ENCODE data around the gene IMMP2L.
"Not testable (repeated sequence)": the region's sequence is repeated elsewhere in the genome, so short reads cannot be mapped to it uniquely, and the experiment has no call there.

Gene IMMP2L

DNA sequence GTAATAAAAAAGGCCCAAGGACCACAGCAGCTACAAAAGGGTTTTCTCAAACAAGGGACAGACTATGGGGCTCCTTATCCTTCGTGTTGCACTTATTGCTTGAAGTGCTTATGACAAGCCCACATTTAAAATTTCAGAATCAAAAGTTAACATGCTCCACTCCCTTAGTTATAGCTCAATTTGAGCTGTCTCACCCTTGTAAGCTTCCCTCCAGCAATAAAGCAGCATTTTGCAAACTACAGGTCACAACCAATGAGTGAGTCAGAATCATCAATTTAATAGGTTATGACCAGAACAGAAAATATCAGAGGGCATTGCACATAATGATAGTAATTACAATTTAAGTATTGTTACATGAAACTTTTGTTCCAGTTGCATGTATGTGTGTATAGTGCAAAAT is 53.0 kb downstream of the IMMP2L start:
- DNase-seq, result no peak

DNA sequence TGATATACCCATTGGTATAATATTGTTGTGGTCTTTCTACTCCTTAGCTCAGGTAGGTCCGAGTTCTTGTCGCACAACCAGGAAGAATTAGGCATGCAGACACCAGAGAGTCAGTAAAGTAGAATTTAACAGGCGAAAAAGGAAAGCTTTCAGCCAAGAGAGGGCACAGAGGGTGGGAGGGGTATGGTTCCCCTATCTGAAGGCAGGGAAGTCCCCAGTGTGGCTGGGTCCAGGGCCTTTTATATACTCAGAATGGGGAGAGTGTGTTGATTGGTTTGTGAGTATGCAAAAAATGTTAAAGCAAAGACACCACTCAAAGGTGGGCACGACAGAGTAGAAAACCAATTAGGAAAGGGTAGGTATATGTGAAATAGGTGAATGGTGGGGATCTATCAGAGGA is 53.9 kb downstream of the IMMP2L start:
- DNase-seq, result no peak

DNA sequence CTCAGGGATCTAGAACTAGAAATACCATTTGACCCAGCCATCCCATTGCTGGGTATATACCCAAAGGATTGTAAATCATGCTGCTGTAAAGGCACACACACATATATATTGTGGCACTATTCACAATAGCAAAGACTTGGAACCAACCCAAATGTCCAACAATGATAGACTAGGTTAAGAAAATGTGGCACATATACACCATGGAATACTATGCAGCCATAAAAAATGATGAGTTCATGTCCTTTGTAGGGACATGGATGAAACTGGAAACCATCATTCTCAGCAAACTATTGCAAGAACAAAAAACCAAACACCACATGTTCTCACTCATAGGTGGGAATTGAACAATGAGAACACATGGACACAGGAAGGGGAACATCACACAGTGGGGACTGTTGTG is 56.9 kb downstream of the IMMP2L start:
- DNase-seq, result not testable (repeated sequence)

DNA sequence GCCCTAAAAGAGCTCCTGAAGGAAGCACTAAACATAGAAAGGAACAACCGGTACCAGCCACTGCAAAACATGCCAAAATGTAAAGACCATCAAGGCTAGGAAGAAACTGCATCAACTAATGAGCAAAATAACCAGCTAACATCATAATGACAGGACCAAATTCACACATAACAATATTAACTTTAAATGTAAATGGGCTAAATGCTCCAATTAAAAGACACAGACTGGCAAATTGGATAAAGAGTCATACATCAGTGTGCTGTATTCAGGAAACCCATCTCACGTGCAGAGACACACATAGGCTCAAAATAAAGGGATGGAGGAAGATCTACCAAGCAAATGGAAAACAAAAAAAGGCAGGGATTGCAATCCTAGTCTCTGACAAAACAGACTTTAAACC is 60.5 kb downstream of the IMMP2L start:
- DNase-seq, result not testable (repeated sequence)

DNA sequence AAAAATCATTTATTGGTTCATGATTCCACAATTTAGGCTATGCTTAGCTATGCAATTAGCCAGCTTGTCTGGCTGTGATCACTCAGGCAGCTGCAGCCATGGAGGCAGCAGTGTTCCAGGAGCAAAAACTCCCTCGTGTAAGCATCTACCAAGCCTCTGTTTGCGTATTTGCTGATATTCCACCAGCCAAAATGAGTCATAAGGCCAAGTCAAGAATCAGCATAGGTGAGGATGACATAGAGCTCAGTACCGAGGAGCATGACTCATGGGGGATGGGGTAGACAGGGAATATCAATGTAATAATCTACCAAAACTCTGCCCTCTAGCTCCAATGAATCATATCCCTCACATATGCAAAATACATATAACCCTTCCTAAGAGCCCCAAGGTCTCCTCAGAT is 63.3 kb downstream of the IMMP2L start:
- peak in 14 of 56 donors; percentile 1 to 33 (median 10) for DNase-seq

DNA sequence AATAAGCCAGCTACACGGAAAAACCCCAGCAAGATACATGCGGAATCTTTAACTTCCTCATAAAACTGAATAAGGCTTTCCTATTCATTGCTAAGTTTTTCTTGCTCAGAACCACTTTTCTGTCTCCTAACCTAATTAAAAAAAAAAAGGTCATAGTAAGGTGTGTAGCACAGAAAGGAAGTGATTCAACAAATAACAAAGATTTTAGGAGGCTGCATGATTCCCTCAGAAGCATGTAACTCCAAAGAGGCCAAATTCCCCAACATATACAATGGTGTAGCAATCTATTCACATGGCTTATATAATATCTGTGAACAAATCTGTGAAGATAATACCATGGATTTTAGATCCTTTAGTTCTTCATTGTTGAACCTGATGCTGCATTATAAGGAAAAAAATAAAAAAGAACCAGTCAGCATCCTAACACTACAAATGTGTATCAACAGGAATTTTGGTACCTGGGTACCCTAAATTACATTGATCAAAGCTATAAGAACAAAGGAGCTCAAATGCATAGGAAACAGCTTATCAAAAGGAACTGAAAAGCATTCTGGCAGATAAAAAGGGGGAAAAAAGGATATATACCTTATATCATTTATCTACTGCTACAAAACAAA is 63.8 kb downstream of the IMMP2L start:
- DNase-seq, result no peak

DNA sequence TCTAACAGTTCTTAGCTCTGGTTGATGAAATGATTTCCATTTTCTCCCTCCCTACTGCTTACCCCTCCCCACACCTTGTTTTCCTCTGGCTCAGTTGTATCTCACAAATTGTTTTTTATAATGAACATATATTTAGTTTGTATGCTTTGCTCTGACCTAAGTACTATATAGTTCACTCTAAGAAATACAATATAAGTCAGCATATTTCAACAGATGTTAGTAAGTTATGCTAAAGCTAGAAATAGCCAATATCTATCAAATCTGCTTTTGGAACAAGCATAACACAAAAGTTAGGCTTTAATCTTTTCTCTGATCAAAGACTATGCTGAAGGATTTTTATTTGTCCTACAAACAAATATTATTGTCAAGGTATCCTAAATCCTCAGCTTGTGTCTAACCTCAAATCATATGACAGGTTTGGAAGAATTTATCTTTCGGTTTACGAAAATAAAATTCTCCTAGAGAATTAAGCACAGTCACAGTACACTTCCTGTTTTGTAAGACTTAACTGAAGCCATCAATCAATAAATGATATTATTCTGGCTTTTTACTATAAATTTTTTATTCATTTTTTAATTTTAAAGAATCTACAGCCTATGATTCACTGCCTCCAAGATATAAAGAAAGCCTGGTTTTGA is 67.0 kb downstream of the IMMP2L start:
- no peak for DNase-seq

DNA sequence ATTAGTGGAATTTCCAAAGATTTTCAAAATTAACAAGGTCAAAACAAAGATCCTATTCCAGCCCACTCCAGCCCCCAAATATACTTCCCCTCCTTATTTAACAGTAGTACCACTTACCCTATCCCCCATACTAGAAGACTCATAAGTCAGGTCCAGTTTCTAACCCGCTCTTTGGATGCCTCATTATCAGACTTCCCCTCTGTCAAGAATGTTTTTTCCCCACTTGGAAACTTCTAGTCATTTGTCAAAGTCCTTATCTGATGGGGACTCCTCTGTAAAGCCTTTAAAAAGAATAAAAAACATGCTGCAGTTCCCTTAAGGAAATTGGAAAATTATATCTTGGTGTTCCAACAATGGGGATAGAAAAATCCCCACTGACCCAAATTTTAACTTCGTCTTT is 70.1 kb downstream of the IMMP2L start:
- DNase-seq, result no peak

DNA sequence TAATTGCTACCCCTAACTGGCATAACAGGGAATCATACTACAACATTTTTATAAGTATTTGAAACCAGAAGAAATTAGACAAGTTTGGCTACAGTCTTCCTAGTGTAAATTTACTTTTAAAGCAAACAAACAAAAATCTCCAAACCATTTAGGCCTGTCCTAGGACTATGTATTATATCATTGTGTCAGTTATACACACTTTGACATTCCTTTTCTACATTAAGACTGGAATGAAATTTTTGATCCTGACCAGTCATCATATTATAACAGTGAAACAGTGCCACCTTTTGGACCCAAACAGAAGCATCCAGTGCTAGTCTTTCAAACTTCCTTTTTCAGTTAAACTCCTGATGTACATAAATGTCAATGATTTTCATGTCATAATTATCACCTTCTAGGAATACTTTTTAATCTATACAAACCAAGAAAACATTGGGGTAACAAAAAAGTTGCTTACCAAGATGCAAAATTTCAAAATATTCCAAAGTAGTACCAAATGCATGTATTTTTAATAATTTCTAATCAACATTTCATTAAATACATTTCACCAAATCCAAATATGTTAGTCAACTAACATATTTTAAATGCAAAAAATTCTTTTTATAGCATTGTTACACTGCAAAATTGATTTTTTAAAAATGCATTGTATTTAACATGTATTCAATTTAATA is 75.7 kb downstream of the IMMP2L start:
- DNase-seq, result peak in 5 of 56 donors; percentile 1 to 33 (median 10)

DNA sequence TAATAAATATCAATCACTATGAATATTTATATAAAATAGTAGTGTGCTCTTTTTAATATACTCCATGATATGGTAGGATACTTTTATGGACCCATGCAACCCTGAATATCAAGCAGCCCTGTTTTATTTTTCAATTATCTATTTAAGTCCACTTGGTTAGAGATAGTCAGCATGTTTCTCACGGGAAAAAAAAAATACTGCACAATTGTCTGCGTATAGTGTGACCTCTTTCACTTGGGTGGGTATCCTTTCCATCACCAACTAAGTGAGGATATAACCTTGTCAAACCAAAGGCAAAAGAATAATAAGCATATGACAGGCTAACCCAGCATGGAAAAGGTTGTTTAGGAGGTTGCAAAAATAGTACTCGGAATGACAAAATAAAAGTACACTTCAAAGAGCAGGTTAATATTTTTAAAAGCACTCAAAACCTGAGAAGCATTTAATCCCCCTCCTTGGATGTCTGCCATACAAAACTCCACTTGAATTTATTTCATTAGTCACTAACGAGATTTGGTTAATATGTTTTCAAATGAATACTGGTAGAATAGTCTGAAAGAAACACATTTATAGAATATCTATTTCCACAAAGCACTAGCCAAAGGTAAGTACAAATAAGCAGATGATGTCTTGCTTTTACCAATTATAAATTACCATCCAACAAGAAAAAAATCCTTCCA is 76.5 kb downstream of the IMMP2L start:
- DNase-seq, result no peak

DNA sequence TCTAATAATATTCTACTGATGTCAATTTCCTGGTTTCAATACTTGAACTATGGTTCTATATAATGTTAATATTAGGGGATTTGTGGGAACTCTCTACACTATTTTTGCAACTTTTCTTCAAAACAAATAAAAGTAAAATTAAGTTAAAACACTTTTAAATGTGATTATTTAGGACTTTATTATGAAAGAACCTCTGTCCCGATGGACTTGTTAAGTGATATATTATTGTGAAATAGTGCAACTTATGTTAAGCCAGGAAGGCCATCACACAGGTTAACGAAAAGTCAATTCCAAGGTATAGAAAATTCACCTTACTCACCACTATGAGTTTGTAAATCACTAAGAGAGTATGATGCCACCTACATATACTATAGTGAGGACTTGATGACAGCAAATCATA is 79.2 kb downstream of the IMMP2L start:
- no peak for DNase-seq

DNA sequence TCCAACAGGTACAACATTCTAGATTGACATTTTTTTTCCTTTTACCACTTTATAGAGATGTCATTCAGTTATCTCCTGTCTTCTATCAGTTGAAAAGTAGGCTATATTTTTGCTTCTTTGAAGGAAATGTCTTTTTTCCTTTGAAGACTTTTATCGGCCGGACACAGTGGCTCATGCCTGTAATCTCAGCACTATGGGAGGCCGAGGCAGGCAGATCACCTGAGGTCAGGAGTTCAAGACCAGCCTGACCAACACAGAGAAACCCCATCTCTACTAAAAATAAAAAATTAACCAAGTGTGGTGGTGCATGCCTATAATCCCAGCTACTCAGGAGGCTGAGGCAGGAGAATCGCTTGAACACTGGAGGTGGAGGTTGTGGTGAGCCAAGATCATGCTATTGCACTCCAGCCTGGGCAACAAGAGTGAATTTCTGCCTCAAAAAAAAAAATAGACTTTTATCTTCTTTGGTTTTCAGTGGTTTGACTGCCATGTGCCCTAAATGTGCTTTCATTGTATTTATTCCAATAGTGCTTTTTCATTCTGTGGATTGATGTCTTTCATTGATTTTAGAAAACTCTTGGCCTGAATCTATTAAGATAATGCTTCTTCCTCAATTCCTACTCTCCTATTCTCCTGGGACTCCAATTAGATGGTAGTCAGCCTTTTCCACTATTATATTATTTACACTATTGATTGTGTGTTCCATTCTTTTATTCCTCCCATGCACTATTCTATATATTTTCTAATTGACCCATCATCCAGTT is 84.6 kb downstream of the IMMP2L start:
- no peak for DNase-seq

DNA sequence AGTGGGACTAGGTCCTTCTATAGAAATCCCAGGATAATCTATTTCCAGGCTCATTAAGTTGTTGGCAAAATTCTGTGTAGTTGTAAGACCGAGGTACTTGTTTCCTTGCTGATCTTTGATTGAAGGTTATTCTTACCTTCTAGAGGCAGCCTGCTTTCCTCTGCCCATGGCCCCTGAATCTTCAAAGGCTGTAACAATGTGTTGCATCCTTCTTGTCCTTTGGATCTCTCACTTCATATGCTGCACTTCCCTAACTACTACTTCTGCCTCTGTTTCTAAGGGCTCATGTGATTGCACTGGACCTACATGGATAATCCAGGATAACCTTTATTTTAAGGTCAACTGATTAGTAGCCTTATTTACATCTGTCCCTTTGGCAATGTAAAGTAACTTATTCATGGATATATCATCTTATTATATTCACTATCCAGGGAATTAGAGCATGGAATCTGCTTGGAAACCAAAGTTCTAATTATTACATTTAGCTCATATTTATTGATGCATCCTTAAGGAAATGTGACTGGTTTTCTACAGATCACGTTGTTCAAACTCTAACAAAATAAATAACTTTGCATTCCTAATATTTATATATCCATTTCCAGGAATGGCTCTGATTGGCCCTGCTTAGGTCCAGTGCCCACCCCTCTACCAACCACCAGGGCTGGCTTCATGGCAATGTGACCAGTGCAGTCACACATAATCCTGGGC is 85.6 kb downstream of the IMMP2L start:
- no peak for DNase-seq

DNA sequence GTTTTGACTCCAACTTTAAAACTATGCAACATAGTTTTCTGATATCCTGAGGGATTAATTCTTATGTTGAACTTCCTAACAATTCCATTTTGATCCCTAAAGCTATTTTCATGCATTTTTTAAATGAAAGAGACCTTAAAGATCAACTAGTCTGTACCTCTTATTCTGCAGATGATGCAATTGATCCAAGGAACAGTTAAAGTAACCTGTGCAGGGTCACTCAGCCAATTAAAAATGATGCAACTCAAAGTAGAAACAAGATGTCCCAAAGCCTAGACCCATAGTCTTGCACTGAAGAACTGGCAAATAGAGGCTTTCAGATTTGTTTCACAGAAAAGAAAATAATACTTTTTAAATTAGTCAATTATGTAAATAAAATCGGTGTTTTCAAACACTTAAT is 86.3 kb downstream of the IMMP2L start:
- no peak for DNase-seq

DNA sequence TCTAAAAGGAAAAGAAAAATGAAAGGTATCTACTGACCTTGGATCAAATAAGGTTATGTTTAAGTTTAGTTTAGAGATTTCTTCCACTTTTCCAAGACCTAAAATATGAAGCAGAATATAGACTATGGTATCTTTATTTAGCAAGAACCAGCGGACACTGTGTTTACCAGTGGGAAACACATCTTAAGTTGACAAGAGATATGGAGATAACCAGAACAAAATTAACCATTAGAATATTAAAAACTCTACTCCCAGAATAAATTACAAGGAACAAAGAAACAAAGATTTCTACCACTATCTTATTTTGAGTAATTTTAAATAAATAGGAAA is 86.9 kb downstream of the IMMP2L start:
- DNase-seq, result no peak

DNA sequence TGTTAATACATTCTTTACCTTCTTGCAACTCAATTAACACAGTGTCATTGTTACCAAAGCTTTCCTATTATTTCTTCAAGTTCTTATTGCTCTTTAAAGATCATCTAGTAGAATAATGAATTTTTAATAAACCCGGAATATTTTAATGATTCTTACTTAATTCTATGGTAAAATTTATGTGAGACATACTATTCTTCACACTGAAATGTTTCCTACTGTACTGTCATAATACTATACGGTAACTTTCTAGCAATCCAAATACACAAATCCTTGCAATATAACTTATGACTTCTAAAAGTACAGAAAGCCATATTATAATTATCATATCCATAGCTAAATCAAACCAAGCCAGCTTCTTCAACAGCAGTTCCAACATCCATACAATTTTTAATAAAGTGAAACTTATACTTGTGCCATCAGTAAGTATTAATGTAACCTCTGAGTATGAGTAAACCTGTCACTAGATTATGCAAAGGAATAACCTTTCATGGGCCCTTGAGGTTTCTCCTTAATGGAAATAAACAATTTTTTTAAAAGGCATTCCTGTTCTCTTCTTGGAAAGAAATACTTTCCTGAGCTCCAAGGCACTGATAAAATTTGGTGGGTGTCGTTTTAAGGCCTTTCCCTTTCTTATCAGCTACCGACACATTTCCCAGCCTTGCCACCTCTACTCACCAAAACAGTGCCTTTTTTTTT is 87.4 kb downstream of the IMMP2L start:
- DNase-seq, result no peak

DNA sequence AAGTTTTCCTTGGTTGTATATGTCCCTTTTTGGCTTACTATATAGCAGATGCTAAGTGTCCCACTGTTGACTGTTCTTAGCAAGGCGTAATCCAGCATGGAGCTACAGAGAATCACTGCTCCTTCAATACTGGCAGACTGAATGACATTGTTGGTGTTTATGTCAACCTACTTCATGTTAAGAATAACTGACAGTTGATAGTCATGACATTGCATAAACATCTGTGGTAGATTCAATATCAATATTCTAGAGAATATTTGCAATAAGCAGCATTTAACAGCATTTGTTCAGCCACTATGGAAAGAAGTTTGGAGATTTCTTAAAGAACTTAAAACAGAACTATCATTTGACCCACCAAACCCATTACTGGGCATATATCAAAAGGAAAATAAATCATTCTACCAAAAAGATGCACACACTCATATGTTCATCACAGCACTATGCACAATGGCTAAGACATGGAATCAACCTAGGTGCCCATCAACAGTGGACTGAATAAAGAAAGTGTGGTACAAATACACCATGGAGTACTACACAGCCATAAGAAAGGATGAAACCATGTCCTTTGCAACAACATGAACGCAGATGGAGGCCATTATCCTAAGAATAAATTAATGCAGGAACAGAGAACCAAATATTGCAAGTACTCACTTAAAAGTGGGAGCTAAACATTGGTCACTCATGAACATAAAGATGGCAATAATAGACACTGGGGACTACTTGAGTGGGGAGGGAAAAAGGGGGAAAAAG is 88.7 kb downstream of the IMMP2L start:
- DNase-seq, result no peak

DNA sequence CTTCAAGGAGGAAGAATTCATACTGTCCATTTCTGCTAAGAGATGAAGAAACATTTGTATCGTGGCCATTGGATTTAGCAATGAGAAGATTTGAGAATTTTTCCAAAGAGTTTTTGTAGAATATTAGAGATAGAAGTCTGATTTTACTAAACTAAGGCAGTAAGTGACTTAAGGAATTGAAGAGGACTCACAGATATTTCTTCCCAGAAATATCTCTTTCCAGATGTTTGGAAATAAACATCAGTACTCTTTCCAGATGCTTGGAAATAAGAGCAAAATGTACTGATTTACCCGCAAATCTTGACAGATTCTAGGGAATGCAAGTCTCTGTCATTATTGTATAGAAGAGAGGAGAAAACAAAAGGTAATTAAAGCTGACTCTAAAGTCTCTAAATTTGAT is 91.3 kb downstream of the IMMP2L start:
- no peak for DNase-seq

DNA sequence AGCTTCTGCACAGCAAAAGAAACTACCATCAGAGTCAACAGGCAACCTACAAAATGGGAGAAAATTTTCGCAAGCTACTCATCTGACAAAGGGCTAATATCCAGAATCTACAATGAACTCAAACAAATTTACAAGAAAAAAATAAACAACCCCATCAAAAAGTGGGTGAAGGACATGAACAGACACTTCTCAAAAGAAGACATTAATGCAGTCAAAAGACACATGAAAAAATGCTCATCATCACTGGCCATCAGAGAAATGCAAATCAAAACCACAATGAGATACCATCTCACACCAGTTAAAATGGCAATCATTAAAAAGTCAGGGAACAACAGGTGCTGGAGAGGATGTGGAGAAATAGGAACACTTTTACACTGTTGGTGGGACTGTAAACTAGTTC is 92.4 kb downstream of the IMMP2L start:
- not testable (repeated sequence) for DNase-seq

DNA sequence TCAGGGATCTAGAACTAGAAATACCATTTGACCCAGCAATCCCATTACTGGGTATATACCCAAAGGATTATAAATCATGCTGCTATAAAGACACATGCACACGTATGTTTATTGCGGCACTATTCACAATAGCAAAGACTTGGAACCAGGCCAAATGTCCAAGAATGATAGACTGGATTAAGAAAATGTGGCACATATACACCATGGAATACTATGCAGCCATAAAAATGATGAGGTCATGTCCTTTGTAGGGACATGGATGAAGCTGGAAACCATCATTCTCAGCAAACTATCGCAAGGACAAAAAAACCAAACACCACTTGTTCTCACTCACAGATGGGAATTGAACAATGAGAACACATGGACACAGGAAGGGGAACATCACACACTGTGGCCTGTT is 96.5 kb downstream of the IMMP2L start:
- DNase-seq, result not testable (repeated sequence)
